GM18867 (cell line): Measurements from ENCODE around the gene TDRD5.
"Not testable (repeated sequence)": the region's sequence is repeated elsewhere in the genome, so short reads cannot be mapped to it uniquely, and the experiment has no call there.

Source experiments
- ATAC-seq: cut with Tn5 transposase; IDR thresholded peaks from one replicate; pipeline ENCODE4 v1.9.1; 2021; ENCODE audit warnings: mild to moderate bottlenecking, moderate library complexity; ENCODE audit not compliant: unreplicated experiment

Gene TDRD5

GRCh38 chr1:179599623-179600249 lies 8.1 kb downstream of the TDRD5 start:
- ATAC-seq, result no peak

DNA sequence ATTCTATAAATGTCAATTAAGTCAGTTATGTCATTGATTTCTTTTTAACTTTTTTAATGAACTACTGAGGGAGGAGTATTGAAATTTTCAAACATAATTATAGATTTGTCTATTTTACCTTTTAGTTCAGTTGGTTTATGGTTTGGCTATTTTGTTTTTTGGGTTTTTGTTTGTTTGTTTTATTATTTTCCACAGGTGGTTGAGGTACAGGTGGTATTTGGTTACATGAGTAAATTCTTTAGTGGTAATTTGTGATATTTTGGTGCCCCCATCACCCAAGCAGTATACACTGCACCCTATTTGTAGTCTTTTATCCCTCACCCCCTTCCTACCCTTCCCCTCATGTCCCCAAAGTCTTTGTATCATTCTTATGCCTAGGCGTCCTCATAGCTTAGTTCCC lies 9.5 kb downstream of the TDRD5 start:
- ATAC-seq, result no peak

DNA sequence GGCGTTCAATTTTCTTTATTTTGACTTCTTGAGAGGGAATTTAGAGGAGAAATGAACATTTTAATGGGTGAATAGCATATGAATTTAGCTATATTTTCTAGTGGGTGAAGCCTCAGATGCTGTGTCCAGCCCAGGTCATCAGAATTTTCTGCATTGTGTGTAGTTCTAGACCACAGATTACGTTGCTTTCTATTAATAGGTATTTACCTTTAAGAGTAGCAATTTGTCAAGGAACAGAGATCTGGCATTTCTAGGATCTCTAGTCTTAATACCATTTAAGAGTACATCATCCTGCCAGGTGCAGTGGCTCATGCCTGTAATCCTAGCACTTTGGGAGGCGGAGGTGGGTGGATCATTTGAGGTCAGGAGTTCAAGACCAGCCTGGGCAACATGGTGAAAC lies 20.7 kb downstream of the TDRD5 start:
- ATAC-seq, result no peak

GRCh38 chr1:179630719-179631118 lies 39.1 kb downstream of the TDRD5 start:
- ATAC-seq, result no peak

DNA sequence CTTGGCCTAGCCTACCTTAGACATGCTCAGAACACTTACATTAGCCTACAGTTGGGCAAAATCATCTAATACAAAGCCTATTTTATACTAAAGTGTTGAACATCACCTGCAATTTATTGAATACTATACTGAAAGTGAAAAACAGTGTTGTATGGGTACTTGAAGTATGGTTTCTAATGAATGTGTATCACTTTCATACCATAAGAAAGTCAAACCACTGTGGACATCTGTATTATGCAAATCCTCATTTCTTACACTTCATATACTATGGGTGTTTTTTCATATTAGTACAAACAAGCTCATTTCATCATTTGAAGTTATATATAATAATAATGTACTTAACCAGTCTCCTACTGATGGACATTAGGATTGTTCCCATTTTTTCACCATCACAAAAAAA lies 41.2 kb downstream of the TDRD5 start:
- peak; percentile 99 for ATAC-seq

DNA sequence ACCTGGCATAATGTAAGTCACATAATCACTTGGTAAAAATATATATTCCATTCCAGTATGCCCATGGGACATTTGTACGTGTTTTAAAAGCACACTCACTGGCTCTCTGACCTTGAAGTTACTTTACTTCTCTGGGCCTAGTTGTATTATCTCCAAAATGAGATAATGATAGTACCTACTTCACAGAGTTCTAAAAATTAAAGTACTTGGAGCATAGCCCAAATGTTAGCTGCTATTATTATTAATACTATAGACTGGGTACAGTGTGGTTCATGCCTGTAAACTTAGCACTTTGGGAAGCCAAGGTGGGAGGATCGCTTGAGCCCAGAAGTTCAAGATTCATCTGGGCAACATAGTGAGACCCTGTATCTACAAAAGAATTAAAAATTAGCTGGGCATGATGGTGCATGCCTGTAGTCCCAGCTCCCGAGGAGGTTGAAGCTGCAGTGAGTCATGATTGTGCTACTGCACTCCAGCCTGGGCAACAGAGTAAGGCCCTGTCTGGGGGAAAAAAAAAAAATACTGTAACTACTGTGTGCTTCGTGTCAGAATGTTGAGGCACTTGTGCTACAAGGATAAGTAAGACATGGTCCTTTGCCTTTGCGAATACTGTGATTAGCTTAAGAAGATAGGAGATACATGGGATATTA lies 45.7 kb downstream of the TDRD5 start:
- ATAC-seq, result no peak

- ATAC-seq, result no peak
These were observed 69.4 kb downstream of the TDRD5 start for GRCh38 chr1:179661018-179661417.

GRCh38 chr1:179663810-179664209 lies 72.2 kb downstream of the TDRD5 start:
- no peak for ATAC-seq

DNA sequence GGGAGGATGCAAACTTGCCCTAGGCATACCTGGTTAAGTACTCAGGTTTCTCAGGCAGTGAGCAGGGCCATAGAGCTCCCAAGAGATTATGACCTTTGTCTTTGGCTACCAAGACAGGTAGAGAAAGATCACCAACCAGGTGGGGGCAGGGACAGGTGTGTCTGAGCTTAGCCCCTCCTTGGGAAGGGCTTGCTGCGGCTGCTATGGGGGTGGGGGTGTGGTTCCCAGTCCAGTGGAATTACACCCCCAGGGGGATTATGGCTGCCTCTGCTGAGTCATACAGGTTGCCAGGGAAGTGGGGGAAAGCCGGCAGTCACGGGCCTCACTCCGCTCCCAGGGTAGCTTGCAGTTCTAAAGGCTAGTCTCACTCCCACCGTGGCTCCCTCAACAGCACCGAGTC lies 86.2 kb downstream of the TDRD5 start:
- ATAC-seq, result no peak

- ATAC-seq, result not testable (repeated sequence)
These were observed 102.9 kb downstream of the TDRD5 start for GRCh38 chr1:179694530-179694929.

DNA sequence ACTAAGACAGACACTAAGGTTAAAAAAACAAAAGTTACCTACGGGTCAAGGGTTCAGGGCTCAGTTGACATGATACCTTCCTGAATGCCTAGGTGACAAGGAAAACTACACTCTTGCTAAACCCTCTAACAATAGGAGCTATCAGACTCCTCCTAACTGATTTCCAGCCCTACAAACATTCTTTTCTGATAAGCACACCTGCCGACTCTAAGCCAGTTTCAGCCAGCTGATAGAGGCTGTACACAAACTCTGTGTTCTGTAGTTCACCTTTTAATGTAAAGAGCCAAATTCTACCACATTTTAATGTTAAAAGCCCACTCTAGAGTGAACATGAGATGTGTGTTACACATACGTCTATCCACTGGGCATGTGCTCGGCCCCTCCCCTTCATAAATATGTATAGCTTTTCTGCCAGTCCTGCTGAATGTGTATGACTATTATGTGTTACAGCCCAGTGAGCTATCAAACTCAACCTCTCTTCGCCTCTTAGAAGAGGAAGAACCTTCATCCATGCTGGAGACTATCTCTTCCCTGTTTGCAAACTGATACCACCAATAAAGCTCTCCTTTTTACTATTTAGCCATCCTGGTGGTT lies 111.4 kb downstream of the TDRD5 start:
- ATAC-seq, result no peak

- no peak for ATAC-seq
These were observed 114.8 kb downstream of the TDRD5 start for GRCh38 chr1:179706339-179706941.

DNA sequence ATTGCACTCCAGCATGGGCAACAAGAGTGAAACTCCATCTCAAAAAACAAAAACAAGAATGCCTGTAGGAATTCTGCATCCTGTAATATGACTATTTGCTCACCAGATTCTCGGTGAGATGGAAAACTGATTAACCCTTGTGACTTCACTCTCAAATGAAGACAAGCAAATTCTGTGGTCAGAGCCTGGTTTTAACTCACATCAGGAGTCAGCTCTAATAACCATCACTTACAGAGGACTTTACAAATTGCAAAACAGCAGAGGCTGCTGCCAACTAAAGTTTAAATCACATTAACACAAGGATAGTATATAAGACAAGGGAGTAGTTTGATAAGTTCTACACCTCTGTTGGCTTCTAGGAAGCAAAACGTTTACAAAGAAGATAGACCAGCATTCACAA lies 115.8 kb downstream of the TDRD5 start:
- ATAC-seq, result no peak

GRCh38 chr1:179708434-179709195 lies 117.0 kb downstream of the TDRD5 start:
- ATAC-seq, result no peak

- ATAC-seq, result peak; percentile 47
These were observed 118.3 kb downstream of the TDRD5 start for GRCh38 chr1:179709841-179710329.

DNA sequence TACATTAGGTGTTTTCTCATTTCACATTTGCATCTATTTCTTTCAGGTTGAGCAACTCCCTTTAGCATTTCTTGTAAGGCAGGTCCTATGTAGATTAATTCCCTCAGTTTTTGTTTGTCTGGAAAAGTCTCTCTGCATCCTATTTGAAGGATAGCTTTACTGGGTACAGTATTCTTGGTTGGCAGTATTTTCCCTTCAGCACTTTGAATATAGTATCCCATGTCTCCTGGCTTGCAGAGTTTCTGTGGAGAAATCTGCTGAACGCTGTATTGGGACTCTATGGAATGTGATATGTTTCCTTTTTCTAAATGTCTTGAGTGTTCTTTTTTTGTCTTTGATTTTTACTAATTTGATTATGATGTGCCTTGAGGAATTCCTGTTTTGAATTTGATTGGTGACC lies 122.5 kb downstream of the TDRD5 start:
- no peak for ATAC-seq

DNA sequence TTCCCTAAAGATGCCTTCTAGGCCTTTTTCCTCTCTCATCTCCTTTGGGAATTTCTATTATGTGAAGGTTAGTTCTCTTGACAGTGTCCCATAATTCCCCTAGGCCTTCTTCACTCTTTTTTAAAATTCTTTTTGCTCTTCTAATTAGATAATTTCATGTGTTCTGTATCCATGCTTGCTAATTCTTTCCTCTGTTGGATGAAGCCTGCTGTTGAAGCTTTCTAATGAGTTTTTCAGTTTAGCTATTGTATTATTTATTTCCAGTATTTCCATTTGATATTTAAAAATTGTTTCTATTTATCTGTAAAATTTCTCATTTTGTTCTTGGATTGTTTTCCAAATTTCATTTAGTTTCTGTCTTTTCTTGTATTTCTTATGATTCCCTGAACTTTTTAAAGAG lies 123.0 kb downstream of the TDRD5 start:
- ATAC-seq, result no peak

DNA sequence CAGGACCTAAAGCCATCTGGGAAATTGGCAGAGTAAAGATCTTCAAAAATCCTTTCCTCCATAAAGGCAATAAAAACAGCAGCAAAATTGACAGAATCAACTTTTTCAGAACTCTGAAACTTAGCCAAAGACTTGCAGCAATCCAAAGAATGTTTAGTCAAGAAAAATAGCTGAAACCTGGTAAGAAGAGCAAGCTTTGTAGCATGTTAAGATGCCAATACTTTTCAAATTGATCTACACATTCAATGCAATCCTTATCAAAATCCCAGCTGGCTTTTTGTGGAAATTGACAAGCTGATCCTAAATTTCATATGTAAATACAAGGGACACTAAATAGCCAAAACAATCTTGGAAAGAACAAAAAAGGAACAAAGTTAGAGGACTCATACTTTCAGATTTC lies 127.6 kb downstream of the TDRD5 start:
- ATAC-seq, result no peak

DNA sequence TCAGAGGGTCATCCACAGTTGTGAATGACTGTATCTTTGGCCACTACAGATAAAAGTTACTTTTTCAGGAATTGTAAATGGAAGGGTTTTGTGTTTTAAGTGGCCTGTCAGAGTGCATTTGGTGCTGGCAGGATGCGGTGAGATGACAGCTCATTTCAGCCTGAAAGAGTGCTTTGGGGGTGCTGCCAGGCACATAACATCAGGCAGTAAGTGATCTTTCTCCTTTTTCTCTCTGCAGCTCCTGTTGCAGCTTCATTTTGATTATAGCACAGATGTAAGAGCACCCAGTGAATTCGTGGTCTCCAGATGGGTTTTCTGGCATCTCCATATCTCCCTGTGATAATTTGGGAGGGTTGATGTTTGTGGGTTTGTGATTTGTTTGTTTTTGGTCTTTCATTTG lies 136.6 kb downstream of the TDRD5 start:
- ATAC-seq, result no peak

GRCh38 chr1:179729881-179730280 lies 138.2 kb downstream of the TDRD5 start:
- ATAC-seq, result no peak

GRCh38 chr1:179731643-179732042 lies 140.0 kb downstream of the TDRD5 start:
- no peak for ATAC-seq
